Fibroblast of the aortic adventitia (primary cell): ENCODE measurements around the gene PEX26. TPM values are rescaled to one million over a fixed set of nuclear protein-coding genes. Genes with fewer than 3 reads are reported as not detected.
"Not testable (repeated sequence)": the region's sequence is repeated elsewhere in the genome, so short reads cannot be mapped to it uniquely, and the experiment has no call there.

Experiments
- DNase-seq: peaks from one replicate; pipeline ENCODE4 v3.0.0-alpha.2; 2010; ENCODE audit warnings: low read depth
- H3K4me3 ChIP-seq: 2 replicates; pipeline ENCODE4 v1.5.1; 2011; ENCODE audit warnings: low read depth, mild to moderate bottlenecking, control low read depth, low read length, moderate library complexity
- total RNA-seq: library from RNA; depleted of rRNA; stranded (reverse); fragments of >200 nt; gene quantifications from 2 replicates; pipeline ENCODE4 v1.2.3, GENCODE V29; 2012; ENCODE audit warnings: low replicate concordance
- TF ChIP-seq, protein P1 (sequence below): IDR thresholded peaks from 2 replicates; pipeline ENCODE4 v1.5.1; 2011; ENCODE audit warnings: mild to moderate bottlenecking, low read length, control low read depth, inconsistent platforms; ENCODE audit not compliant: insufficient read depth

Gene PEX26
- total RNA-seq, 1 donor: 26.1 TPM

DNA sequence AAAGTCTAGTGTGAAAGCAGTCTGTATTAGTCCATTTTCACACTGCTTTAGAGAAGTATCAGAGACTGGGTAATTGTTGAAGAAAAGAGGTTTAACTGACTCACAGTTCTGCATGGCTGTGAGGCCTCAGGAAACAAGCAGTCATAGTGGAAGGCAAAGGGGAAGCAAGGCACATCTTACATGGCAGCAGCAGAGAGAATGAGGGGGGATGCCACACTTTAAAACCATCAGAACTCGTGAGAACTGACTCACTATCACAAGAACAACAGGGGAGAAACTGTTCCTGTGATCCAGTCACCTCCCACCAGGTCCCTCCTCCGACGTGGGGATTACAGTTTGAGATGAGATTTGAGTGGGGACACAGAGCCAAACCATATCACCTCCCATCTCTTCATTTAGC lies 19.0 kb downstream of the PEX26 start:
- DNase-seq: no peak
- H3K4me3 ChIP-seq: no peak overlapping the region
- TF ChIP-seq, protein P1, sequence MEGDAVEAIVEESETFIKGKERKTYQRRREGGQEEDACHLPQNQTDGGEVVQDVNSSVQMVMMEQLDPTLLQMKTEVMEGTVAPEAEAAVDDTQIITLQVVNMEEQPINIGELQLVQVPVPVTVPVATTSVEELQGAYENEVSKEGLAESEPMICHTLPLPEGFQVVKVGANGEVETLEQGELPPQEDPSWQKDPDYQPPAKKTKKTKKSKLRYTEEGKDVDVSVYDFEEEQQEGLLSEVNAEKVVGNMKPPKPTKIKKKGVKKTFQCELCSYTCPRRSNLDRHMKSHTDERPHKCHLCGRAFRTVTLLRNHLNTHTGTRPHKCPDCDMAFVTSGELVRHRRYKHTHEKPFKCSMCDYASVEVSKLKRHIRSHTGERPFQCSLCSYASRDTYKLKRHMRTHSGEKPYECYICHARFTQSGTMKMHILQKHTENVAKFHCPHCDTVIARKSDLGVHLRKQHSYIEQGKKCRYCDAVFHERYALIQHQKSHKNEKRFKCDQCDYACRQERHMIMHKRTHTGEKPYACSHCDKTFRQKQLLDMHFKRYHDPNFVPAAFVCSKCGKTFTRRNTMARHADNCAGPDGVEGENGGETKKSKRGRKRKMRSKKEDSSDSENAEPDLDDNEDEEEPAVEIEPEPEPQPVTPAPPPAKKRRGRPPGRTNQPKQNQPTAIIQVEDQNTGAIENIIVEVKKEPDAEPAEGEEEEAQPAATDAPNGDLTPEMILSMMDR: no peak

DNA sequence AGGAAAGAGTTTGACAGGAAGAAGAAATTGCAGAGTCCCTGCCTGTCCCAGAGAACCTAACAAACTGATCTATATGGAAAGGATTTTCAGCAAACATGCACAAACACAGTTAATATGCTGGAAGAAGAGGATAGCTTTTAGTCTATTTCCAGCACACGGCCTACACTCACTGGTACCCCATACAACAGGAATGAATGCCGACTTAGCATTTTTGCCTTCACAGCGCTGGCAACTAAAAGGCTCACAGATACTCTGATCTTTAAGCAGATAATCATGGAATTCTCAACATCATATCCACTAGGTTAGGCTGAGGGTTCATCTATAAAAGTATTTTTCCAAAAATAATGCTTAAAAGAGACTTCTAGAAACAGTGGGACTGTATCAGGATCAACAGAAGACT lies 23.0 kb downstream of the PEX26 start:
- no peak for DNase-seq
- TF ChIP-seq, protein P1: no peak
- no peak overlapping the region for H3K4me3 ChIP-seq

DNA sequence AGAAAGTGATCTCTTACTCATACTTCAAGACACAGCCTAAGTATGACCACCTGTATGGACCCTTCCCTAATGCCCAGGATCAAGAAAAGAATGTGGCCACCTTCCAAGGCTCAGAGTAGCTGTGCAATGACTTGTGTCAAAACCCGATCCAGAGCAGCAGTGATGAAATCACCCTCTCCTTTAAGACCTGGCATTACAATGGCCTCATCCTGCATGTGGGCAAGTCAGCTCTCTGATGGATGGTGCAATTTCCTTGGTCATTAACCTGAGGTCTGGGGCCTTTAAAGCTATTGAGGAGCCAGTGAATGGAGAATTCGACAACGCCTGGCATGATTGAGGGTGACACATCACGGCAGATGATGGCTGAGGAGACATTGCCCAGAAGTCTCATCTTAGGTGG lies 23.7 kb downstream of the PEX26 start:
- no peak for DNase-seq
- TF ChIP-seq, protein P1: no peak
- H3K4me3 ChIP-seq: no peak overlapping the region

DNA sequence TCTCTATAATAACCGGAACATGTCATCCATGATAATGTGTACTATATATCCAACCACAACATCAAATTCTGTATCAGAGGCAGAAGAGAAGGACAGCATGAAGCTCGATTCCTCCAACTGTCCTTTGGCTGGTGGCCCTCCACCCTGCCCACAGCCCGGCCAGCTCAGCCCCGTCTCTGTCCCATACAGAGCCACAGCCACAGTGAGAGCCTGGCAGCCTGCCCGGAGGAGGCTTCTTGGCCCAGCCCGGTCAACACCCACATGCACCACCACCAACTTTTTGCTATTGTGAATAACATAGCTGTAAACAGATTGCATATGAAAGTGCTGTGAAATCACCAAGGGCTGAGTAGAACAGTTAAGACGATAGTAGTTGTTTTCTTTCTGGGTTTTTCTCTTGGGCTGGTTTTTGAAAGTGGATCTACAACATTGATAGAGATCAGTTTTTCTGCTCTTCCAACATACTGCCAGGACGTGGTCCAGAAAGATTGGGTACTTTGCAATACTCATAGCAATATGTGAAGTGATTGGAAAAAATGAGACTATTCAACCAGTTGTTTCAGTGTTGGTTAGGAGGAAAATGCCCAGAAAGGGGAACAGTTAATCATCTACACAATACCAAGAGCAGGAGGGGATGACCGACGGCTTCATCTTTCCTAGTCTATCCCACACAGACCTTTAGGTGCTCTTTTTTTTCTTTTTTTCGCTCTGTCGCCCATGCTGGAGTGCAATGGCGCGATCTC lies 25.9 kb downstream of the PEX26 start:
- no peak overlapping the region for H3K4me3 ChIP-seq
- TF ChIP-seq, protein P1: no peak
- no peak for DNase-seq

DNA sequence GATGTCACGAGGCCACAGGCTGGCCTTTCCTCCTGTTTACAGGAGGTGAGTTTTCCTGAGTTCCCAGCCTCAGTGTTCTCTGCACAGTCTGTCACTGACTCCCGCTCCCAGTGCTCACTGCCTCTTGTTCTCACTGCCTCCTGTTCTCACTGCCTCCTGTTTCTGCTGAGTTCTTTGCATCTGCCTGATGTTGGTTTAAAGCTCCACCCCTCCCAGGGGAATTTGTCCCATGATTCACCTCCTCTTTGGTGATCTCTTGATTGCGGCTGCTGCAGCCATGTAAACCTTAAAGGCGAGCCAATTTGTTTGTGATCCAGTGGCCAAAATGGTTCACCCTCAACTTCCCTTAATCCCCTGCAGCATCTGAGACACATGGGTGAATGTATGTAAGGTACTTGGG lies 26.8 kb downstream of the PEX26 start:
- peak; percentile 69 for DNase-seq
- no peak overlapping the region for H3K4me3 ChIP-seq
- TF ChIP-seq, protein P1: no peak

DNA sequence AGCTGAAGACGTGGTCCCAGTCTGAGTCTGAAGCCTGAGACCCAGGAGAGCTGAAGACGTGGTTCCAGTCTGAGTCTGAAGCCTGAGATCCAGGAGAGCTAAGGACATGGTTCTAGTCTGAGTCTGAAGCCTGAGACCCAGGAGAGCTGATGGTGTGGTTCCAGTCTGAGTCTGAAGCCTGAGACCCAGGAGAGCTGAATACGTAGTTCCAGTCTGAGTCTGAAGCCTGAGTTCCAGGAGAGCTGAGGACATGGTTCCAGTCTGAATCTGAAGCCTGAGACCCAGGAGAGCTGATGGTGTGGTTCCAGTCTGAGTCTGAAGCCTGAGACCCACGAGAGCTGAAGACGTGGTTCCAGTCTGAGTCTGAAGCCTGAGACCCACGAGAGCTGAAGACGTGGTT lies 28.2 kb downstream of the PEX26 start:
- DNase-seq, H3K4me3 ChIP-seq: not testable (repeated sequence)

DNA sequence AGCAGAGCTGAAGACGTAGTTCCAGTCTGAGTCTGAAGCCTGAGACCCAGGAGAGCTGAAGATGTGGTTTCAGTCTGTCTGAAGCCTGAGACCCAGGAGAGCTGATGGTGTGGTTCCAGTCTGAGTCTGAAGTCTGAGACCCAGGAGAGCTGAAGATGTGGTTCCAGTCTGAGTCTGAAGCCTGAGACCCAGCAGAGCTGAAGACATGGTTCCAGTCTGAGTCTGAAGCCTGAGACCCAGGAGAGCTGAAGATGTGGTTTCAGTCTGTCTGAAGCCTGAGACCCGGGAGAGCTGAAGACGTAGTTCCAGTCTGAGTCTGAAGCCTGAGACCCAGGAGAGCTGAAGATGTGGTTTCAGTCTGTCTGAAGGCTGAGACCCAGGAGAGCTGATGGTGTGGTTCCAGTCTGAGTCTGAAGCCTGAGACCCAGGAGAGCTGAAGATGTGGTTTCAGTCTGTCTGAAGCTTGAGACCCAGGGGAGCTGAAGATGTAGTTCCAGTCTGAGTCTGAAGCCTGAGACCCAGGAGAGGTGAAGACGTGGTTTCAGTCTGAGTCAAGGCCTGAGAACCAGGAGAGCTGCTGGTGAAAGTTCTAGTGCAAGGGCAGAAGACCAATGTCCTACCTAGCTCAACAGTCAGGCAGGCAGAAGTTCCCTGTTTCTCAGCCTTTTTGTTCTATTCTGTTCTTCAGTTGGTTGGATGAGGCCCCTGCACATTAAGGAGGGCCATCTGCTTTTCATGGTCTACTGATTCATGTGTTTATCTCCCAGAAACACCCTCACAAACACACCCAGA lies 29.0 kb downstream of the PEX26 start:
- DNase-seq, H3K4me3 ChIP-seq: not testable (repeated sequence)
